ENCODE data around the gene PSMB10.

GRCh38 chr16:67940446-67941089, 3.9 kb upstream of the PSMB10 start:
- TF ChIP-seq POLR2A (IDR thresholded peaks at IDR 0.05) (no peak), CTCF (IDR thresholded peaks at IDR 0.05) (no peak)
